ENCODE data around the gene TASOR. TPM values are rescaled to one million over a fixed set of nuclear protein-coding genes. Genes with fewer than 3 reads are reported as not detected.

The TASOR gene
- total RNA-seq, 1 experiment from 2014 or later: 37.2 TPM

DNA sequence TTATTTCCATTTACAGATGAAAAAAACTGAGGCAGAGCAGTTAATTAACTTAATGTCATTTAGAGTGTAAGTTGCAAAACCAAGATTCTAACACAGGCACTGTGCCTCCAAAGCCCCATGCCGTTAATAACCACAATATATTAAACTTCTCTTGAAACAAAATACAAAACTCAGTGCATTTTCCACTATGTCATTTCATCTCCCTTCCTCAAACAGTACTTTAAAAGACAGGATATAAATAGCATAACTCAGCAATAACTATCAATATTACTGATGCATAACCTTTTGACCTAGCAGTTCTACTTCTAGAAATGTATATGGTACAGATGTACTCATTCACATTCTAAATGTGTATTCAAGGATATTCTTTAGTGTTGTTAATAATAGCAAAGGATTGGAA is 5.1 kb upstream of the TASOR start:
- H3K27ac ChIP-seq (ENCODE audit: insufficient read length, low read depth, low read length): no peak overlapping the region
- no peaks in the 10 kb centered on the region for H3K9me3 ChIP-seq (ENCODE audit: control insufficient read depth, low read depth, low read length)
- Mint-ChIP-seq H3K27me3 (ENCODE audit: low read depth) (peaks cover 49% of the 10 kb centered on the region), H3K4me1 (peaks cover 6 to 8% of the 10 kb centered on the region in 2 experiments; a peak in 3 of 4 replicates), H3K9me3 (peaks cover 12% of the 10 kb centered on the region in 2 experiments), H3K36me3 (ENCODE audit: insufficient read depth in 1 of 3, low read depth in 3 of 3) (peaks cover 9 to 10% (median 10%) of the 10 kb centered on the region in 3 experiments; a peak in 6 of 7 replicates), H3K27ac (no peak overlapping the region), H3K4me3 (no peak overlapping the region)
- no peaks in the 10 kb centered on the region for H4K20me1 ChIP-seq (ENCODE audit: control insufficient read depth, insufficient read depth, insufficient read length)
- H2BK20ac ChIP-seq (ENCODE audit: low read depth, low read length, poor library complexity, severe bottlenecking): no peak overlapping the region
- H2BK120ac ChIP-seq (ENCODE audit: low read depth, low read length, poor library complexity, severe bottlenecking): no peak overlapping the region
- no peak overlapping the region for H4K8ac ChIP-seq (replicated peaks; ENCODE audit: insufficient read length, low read depth, low read length)
- H3K14ac ChIP-seq (ENCODE audit: insufficient read depth, low read length): no peak overlapping the region
- TF ChIP-seq, protein P1, sequence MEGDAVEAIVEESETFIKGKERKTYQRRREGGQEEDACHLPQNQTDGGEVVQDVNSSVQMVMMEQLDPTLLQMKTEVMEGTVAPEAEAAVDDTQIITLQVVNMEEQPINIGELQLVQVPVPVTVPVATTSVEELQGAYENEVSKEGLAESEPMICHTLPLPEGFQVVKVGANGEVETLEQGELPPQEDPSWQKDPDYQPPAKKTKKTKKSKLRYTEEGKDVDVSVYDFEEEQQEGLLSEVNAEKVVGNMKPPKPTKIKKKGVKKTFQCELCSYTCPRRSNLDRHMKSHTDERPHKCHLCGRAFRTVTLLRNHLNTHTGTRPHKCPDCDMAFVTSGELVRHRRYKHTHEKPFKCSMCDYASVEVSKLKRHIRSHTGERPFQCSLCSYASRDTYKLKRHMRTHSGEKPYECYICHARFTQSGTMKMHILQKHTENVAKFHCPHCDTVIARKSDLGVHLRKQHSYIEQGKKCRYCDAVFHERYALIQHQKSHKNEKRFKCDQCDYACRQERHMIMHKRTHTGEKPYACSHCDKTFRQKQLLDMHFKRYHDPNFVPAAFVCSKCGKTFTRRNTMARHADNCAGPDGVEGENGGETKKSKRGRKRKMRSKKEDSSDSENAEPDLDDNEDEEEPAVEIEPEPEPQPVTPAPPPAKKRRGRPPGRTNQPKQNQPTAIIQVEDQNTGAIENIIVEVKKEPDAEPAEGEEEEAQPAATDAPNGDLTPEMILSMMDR (conservative IDR thresholded peaks at IDR 0.05): no peak
- no peak overlapping the region for H3K56ac ChIP-seq (ENCODE audit: insufficient read length, low read depth, low read length)
- H3K9ac ChIP-seq (ENCODE audit: extremely low read depth, insufficient read length, low read length): no peak overlapping the region
- no peak overlapping the region for H3K4me2 ChIP-seq (ENCODE audit: insufficient read depth, insufficient read length, low read length)
- H3K4me1 ChIP-seq (ENCODE audit: insufficient read depth, low read length): no peaks in the 10 kb centered on the region; the same call in 1 of the 2 replicates
- no peak overlapping the region for H3K4ac ChIP-seq (ENCODE audit: low read depth, low read length)
- H2BK12ac ChIP-seq (ENCODE audit: insufficient read length, low read depth, low read length): no peak overlapping the region
- no peak overlapping the region for H2BK15ac ChIP-seq (ENCODE audit: low read depth, low read length)
- no peaks in the 10 kb centered on the region for H3K23me2 ChIP-seq (ENCODE audit: insufficient read length, low read depth, low read length, poor library complexity, severe bottlenecking)
- WGBS (ENCODE audit: extremely low coverage, insufficient read length, low lambda C conversion rate): no CpG with 5 or more reads among the region's 1 CpG
- no peak overlapping the region for H2AK5ac ChIP-seq (ENCODE audit: insufficient read length, low read length)
- no peak overlapping the region for H2AFZ ChIP-seq (ENCODE audit: low read length)
- H3K79me2 ChIP-seq (ENCODE audit: insufficient read depth, low read length): no peaks in the 10 kb centered on the region
- H3K79me1 ChIP-seq (ENCODE audit: insufficient read depth, low read depth, low read length, poor library complexity, severe bottlenecking): no peaks in the 10 kb centered on the region
- no peak for DNase-seq
- no peak overlapping the region for H3K18ac ChIP-seq (ENCODE audit: insufficient read length, low read depth, low read length)
- peaks cover 5% of the 10 kb centered on the region; the same call in 1 of the 2 replicates for H3K27me3 ChIP-seq (ENCODE audit: insufficient read depth, low read length)
- no peak overlapping the region for H2BK5ac ChIP-seq (ENCODE audit: insufficient read length, low read length)
- H3K23ac ChIP-seq (ENCODE audit: insufficient read length, low read depth, low read length): no peak overlapping the region
- no peak overlapping the region for H3T11ph ChIP-seq (ENCODE audit: low read length)
- H4K91ac ChIP-seq (ENCODE audit: insufficient read length, low read depth, low read length): no peak overlapping the region
- no peak overlapping the region for H4K5ac ChIP-seq (ENCODE audit: insufficient read length, low read depth, low read length)

Measured in H9 (cell line).